Neutrophil (primary cell): ENCODE data around the gene LRRC23.
A peak's percentile ranks its signal among the peaks of the same experiment; 100 is the strongest.

Source experiments
- H3K27ac ChIP-seq: fragments of 200-600 bp; sonication (generic); 2 replicates; pipeline ENCODE4 v1.5.1; 2016; ENCODE audit warnings: mild to moderate bottlenecking, moderate library complexity
- H3K27me3 ChIP-seq: fragments of 200-600 bp; sonication (generic); 2 replicates; pipeline ENCODE4 v1.6.0; 2016; ENCODE audit warnings: mild to moderate bottlenecking
- H3K36me3 ChIP-seq: fragments of 200-600 bp; sonication (generic); 2 replicates; pipeline ENCODE4 v1.5.1; 2017
- H3K4me1 ChIP-seq, 2 experiments: fragments of 200-600 bp in 1 of 2; sonication (generic) in 1 of 2; 1 replicate in 1 of 2; 2 replicates in 1 of 2; pipeline versions ENCODE4 v1.5.1 to v1.6.1; 2013 to 2016; ENCODE audit warnings: low read depth in 1 of 2, low read length in 1 of 2, mild to moderate bottlenecking in 1 of 2, moderate library complexity in 1 of 2; ENCODE audit not compliant: control insufficient read depth in 1 of 2, insufficient read depth in 1 of 2
- H3K4me3 ChIP-seq, 2 experiments: fragments of 200-600 bp in 1 of 2; sonication (generic) in 1 of 2; 1 replicate in 1 of 2; 2 replicates in 1 of 2; pipeline ENCODE4 v1.5.1; 2013 to 2016; ENCODE audit warnings: low read depth in 1 of 2, low read length in 1 of 2, mild to moderate bottlenecking in 1 of 2, moderate library complexity in 1 of 2
- H3K9me3 ChIP-seq: fragments of 200-600 bp; sonication (generic); 2 replicates; pipeline ENCODE4 v1.5.1; 2016
- TF ChIP-seq, protein P1 (sequence below): fragments of 200-600 bp; sonication (generic); IDR thresholded peaks from 2 replicates; pipeline ENCODE4 v1.5.1; 2016; ENCODE audit warnings: antibody characterized with exemption

The LRRC23 gene

GRCh38 chr12:6935371-6936193, 31.0 kb downstream of the LRRC23 start:
- peak overlapping the region in 1 of 2 experiments; percentile 95 for H3K4me3 ChIP-seq
- H3K36me3 ChIP-seq, result no peaks in the 10 kb centered on the region
- H3K9me3 ChIP-seq, result no peaks in the 10 kb centered on the region
- H3K27ac ChIP-seq, result no peak overlapping the region
- H3K27me3 ChIP-seq, result peaks cover 14% of the 10 kb centered on the region
- TF ChIP-seq, protein P1, sequence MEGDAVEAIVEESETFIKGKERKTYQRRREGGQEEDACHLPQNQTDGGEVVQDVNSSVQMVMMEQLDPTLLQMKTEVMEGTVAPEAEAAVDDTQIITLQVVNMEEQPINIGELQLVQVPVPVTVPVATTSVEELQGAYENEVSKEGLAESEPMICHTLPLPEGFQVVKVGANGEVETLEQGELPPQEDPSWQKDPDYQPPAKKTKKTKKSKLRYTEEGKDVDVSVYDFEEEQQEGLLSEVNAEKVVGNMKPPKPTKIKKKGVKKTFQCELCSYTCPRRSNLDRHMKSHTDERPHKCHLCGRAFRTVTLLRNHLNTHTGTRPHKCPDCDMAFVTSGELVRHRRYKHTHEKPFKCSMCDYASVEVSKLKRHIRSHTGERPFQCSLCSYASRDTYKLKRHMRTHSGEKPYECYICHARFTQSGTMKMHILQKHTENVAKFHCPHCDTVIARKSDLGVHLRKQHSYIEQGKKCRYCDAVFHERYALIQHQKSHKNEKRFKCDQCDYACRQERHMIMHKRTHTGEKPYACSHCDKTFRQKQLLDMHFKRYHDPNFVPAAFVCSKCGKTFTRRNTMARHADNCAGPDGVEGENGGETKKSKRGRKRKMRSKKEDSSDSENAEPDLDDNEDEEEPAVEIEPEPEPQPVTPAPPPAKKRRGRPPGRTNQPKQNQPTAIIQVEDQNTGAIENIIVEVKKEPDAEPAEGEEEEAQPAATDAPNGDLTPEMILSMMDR, result no peak
- peaks cover 35 to 36% of the 10 kb centered on the region in 2 experiments for H3K4me1 ChIP-seq

DNA sequence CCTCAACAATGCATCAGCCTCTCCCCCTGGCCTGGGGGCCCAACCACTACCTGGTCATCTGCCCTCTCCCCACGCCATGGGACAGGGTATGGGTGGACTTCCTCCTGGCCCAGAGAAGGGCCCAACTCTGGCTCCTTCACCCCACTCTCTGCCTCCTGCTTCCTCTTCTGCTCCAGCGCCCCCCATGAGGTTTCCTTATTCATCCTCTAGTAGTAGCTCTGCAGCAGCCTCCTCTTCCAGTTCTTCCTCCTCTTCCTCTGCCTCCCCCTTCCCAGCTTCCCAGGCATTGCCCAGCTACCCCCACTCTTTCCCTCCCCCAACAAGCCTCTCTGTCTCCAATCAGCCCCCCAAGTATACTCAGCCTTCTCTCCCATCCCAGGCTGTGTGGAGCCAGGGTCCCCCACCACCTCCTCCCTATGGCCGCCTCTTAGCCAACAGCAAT, 31.6 kb downstream of the LRRC23 start:
- Histone ChIP-seq H3K27ac (peak overlapping the region; percentile 85), H3K27me3 (peaks cover 9% of the 10 kb centered on the region), H3K4me1 (peaks cover 35 to 36% of the 10 kb centered on the region in 2 experiments), H3K4me3 (peak overlapping the region in 1 of 2 experiments; percentile 95), H3K36me3 (no peaks in the 10 kb centered on the region), H3K9me3 (no peaks in the 10 kb centered on the region)
- TF ChIP-seq, protein P1, result no peak

DNA sequence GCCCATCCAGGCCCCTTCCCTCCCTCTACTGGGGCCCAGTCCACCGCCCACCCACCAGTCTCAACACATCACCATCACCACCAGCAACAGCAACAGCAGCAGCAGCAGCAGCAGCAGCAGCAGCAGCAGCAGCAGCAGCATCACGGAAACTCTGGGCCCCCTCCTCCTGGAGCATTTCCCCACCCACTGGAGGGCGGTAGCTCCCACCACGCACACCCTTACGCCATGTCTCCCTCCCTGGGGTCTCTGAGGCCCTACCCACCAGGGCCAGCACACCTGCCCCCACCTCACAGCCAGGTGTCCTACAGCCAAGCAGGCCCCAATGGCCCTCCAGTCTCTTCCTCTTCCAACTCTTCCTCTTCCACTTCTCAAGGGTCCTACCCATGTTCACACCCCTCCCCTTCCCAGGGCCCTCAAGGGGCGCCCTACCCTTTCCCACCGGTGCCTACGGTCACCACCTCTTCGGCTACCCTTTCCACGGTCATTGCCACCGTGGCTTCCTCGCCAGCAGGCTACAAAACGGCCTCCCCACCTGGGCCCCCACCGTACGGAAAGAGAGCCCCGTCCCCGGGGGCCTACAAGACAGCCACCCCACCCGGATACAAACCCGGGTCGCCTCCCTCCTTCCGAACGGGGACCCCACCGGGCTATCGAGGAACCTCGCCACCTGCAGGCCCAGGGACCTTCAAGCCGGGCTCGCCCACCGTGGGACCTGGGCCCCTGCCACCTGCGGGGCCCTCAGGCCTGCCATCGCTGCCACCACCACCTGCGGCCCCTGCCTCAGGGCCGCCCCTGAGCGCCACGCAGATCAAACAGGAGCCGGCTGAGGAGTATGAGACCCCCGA, 32.2 kb downstream of the LRRC23 start:
- Histone ChIP-seq H3K27ac (peak overlapping the region; percentile 85), H3K9me3 (no peaks in the 10 kb centered on the region), H3K36me3 (no peaks in the 10 kb centered on the region), H3K4me3 (peak overlapping the region; percentile 61 to 95), H3K27me3 (peaks cover 9% of the 10 kb centered on the region), H3K4me1 (peaks cover 35 to 36% of the 10 kb centered on the region in 2 experiments)
- TF ChIP-seq, protein P1, result no peak

GRCh38 chr12:6937481-6938352, 33.1 kb downstream of the LRRC23 start:
- peaks cover 2% of the 10 kb centered on the region for H3K27me3 ChIP-seq
- TF ChIP-seq, protein P1, result peak; percentile 99
- peak overlapping the region; percentile 85 for H3K27ac ChIP-seq
- no peaks in the 10 kb centered on the region for H3K9me3 ChIP-seq
- H3K4me3 ChIP-seq, result peak overlapping the region; percentile 61 to 95
- peaks cover 35 to 36% of the 10 kb centered on the region in 2 experiments for H3K4me1 ChIP-seq
- H3K36me3 ChIP-seq, result no peaks in the 10 kb centered on the region
